ENCODE measurements around the gene NTNG1.

GRCh38 chr1:107343601-107344000 is 202.8 kb downstream of the NTNG1 start:
- TF ChIP-seq CTCF (conservative IDR thresholded peaks at IDR 0.05; ENCODE audit: low read length): no peak
- TF ChIP-seq EZH2phosphoT487 (IDR thresholded peaks at IDR 0.05; ENCODE audit: borderline replicate concordance, low read depth, low read length): no peak
